ENCODE data around the gene TBATA.

GRCh38 chr10:70809011-70809611, 23.9 kb upstream of the TBATA start:
- no peak for TF ChIP-seq CTCF (IDR thresholded peaks at IDR 0.05)
- no peak for TF ChIP-seq POLR2AphosphoS5 (IDR thresholded peaks at IDR 0.05)
- TF ChIP-seq POLR2A (IDR thresholded peaks at IDR 0.05), result no peak
